ENCODE results near the gene DEPDC5. TPM values are rescaled to one million over a fixed set of nuclear protein-coding genes. Genes with fewer than 3 reads are reported as not detected.

DEPDC5 gene
- total and polyA plus RNA-seq, 2 of the 8 experiments (the other 6 are each of a cell fraction or from before 2014, with no cell fraction given): 18.3 to 26.5 TPM

GRCh38 chr22:31749636-31750364 lies 4.0 kb upstream of the DEPDC5 start, which contains the start of gene PRR14L (continued):
- TF ChIP-seq, protein P1, sequence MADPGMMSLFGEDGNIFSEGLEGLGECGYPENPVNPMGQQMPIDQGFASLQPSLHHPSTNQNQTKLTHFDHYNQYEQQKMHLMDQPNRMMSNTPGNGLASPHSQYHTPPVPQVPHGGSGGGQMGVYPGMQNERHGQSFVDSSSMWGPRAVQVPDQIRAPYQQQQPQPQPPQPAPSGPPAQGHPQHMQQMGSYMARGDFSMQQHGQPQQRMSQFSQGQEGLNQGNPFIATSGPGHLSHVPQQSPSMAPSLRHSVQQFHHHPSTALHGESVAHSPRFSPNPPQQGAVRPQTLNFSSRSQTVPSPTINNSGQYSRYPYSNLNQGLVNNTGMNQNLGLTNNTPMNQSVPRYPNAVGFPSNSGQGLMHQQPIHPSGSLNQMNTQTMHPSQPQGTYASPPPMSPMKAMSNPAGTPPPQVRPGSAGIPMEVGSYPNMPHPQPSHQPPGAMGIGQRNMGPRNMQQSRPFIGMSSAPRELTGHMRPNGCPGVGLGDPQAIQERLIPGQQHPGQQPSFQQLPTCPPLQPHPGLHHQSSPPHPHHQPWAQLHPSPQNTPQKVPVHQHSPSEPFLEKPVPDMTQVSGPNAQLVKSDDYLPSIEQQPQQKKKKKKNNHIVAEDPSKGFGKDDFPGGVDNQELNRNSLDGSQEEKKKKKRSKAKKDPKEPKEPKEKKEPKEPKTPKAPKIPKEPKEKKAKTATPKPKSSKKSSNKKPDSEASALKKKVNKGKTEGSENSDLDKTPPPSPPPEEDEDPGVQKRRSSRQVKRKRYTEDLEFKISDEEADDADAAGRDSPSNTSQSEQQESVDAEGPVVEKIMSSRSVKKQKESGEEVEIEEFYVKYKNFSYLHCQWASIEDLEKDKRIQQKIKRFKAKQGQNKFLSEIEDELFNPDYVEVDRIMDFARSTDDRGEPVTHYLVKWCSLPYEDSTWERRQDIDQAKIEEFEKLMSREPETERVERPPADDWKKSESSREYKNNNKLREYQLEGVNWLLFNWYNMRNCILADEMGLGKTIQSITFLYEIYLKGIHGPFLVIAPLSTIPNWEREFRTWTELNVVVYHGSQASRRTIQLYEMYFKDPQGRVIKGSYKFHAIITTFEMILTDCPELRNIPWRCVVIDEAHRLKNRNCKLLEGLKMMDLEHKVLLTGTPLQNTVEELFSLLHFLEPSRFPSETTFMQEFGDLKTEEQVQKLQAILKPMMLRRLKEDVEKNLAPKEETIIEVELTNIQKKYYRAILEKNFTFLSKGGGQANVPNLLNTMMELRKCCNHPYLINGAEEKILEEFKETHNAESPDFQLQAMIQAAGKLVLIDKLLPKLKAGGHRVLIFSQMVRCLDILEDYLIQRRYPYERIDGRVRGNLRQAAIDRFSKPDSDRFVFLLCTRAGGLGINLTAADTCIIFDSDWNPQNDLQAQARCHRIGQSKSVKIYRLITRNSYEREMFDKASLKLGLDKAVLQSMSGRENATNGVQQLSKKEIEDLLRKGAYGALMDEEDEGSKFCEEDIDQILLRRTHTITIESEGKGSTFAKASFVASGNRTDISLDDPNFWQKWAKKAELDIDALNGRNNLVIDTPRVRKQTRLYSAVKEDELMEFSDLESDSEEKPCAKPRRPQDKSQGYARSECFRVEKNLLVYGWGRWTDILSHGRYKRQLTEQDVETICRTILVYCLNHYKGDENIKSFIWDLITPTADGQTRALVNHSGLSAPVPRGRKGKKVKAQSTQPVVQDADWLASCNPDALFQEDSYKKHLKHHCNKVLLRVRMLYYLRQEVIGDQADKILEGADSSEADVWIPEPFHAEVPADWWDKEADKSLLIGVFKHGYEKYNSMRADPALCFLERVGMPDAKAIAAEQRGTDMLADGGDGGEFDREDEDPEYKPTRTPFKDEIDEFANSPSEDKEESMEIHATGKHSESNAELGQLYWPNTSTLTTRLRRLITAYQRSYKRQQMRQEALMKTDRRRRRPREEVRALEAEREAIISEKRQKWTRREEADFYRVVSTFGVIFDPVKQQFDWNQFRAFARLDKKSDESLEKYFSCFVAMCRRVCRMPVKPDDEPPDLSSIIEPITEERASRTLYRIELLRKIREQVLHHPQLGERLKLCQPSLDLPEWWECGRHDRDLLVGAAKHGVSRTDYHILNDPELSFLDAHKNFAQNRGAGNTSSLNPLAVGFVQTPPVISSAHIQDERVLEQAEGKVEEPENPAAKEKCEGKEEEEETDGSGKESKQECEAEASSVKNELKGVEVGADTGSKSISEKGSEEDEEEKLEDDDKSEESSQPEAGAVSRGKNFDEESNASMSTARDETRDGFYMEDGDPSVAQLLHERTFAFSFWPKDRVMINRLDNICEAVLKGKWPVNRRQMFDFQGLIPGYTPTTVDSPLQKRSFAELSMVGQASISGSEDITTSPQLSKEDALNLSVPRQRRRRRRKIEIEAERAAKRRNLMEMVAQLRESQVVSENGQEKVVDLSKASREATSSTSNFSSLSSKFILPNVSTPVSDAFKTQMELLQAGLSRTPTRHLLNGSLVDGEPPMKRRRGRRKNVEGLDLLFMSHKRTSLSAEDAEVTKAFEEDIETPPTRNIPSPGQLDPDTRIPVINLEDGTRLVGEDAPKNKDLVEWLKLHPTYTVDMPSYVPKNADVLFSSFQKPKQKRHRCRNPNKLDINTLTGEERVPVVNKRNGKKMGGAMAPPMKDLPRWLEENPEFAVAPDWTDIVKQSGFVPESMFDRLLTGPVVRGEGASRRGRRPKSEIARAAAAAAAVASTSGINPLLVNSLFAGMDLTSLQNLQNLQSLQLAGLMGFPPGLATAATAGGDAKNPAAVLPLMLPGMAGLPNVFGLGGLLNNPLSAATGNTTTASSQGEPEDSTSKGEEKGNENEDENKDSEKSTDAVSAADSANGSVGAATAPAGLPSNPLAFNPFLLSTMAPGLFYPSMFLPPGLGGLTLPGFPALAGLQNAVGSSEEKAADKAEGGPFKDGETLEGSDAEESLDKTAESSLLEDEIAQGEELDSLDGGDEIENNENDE (IDR thresholded peaks at IDR 0.05; ENCODE audit: insufficient replicate concordance, low read length): no peak
- TF ChIP-seq ASH2L (IDR thresholded peaks at IDR 0.05; ENCODE audit: low read length): peak; percentile 87
- TF ChIP-seq POLR2A (IDR thresholded peaks at IDR 0.05; ENCODE audit: control extremely low read depth in 1 of 2, low read depth in 2 of 2, low read length in 2 of 2): peak; percentile 85 to 92
- peak; percentile 85 to 90; a peak in 1 of 4 replicates for TF ChIP-seq SIN3A (conservative IDR thresholded peaks at IDR 0.05 in 1 of 2, IDR thresholded peaks at IDR 0.05 in 1 of 2; ENCODE audit: low read depth in 1 of 2, low read length in 2 of 2)
- TF ChIP-seq SRF (IDR thresholded peaks at IDR 0.05; ENCODE audit: low read depth, low read length): no peak
- TF ChIP-seq EP300 (IDR thresholded peaks at IDR 0.05; ENCODE audit: borderline replicate concordance in 1 of 2, low read depth in 2 of 2, low read length in 2 of 2): peak in 1 of 2 experiments; percentile 99; a peak in 2 of 3 replicates
- no peak for TF ChIP-seq NRF1 (IDR thresholded peaks at IDR 0.05; ENCODE audit: low read depth, low read length)
- no peak for TF ChIP-seq HDAC6 (IDR thresholded peaks at IDR 0.05; ENCODE audit: low read depth, low read length)
- peak; percentile 91 for TF ChIP-seq PHF8 (conservative IDR thresholded peaks at IDR 0.05; ENCODE audit: low read depth, low read length)
